ENCODE data around the gene ZNF598. TPM values are rescaled to one million over a fixed set of nuclear protein-coding genes. Genes with fewer than 3 reads are reported as not detected.

The ZNF598 gene
- total RNA-seq, 1 experiment from 2014 or later, result 57.4 TPM

DNA sequence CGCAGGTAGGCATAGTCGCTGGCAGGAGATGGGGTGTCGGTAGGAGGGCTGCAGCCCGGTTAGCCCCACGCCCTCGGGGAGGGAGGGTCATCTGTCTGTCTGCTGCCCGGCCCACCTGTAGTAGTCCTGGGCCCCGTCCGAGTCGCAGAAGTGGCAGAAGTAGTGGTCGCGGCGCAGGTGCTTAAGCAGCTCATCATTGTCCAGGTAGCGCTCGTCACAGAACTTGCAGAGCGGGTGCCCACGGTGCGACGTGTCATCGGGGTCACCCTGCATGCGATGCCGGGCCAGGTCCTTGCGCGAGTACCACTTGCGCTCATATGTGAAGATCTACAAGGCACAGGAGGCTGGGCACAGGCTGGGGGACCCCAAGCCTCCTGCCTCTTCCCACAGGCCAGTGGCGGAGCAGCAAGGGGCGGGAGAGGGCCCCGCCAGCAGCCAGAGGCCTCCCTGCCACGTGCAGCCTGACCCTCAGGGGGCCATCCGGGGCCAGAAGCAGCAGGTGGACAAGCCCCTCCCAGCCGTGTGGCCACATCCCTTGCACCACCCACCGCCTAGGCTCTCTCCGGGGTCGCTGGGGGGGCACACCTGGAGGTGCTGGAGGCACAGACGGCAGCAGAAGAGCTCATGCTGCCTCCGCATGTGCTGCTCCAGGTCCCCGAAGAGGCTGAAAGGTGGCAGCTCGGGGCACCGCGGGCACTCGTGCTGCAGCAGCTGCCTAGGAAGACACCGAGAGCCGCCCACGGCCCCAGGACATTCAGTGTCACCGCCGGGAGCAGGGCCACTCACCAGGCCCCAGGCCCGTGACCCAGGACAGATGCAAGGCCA is 7.0 kb downstream of the ZNF598 start:
- Histone ChIP-seq H3K4me1 (ENCODE audit: control insufficient read depth in 1 of 2, insufficient read depth in 2 of 2, low read length in 2 of 2) (peaks cover 13 to 38% of the 10 kb centered on the region in 2 experiments), H3K79me2 (ENCODE audit: insufficient read depth, low read length) (peaks cover 63% of the 10 kb centered on the region), H3K9me2 (ENCODE audit: insufficient read depth) (no peaks in the 10 kb centered on the region), H3K4me3 (replicated peaks in 1 of 2; ENCODE audit: low read depth in 1 of 2, low read length in 2 of 2) (no peak overlapping the region), H3K36me3 (ENCODE audit: control insufficient read depth in 1 of 2, insufficient read depth in 2 of 2, low read length in 2 of 2) (peaks cover 23 to 53% of the 10 kb centered on the region in 2 experiments; a peak in 3 of 4 replicates), H3K4me2 (ENCODE audit: low read length) (no peak overlapping the region), H3K9me3 (ENCODE audit: control insufficient read depth in 1 of 2, insufficient read depth in 1 of 2, low read depth in 1 of 2, low read length in 2 of 2) (no peaks in the 10 kb centered on the region), H3K27ac (ENCODE audit: low read depth, low read length) (peak overlapping the region; percentile 19; the same call in 1 of the 2 replicates), H4K20me1 (ENCODE audit: insufficient read depth) (no peaks in the 10 kb centered on the region; the same call in 1 of the 2 replicates), H2AFZ (ENCODE audit: low read depth, low read length, poor library complexity, severe bottlenecking) (no peak overlapping the region), H3K27me3 (ENCODE audit: insufficient read depth, low read length) (no peaks in the 10 kb centered on the region), H3K9ac (ENCODE audit: low read length) (no peak overlapping the region)
- DNase-seq (ENCODE audit: low read depth, low spot score) (no peak), ATAC-seq (no peak)
- no TSS peak for BruUV-seq (replicated peaks)
- TF ChIP-seq MAX (IDR thresholded peaks at IDR 0.05) (no peak), YY1 (IDR thresholded peaks at IDR 0.05; ENCODE audit: extremely low read depth, insufficient replicate concordance, low read depth, low read length) (no peak), POLR2A (IDR thresholded peaks at IDR 0.05; ENCODE audit: borderline replicate concordance, extremely low read depth, insufficient read depth, insufficient read length) (no peak), ELF1 (IDR thresholded peaks at IDR 0.05; ENCODE audit: borderline replicate concordance, low read depth) (no peak), ZNF274 (IDR thresholded peaks at IDR 0.05; ENCODE audit: low read depth, low read length) (no peak), SIN3A (IDR thresholded peaks at IDR 0.05; ENCODE audit: low read depth) (no peak), ATF3 (IDR thresholded peaks at IDR 0.05) (no peak), CTCF (IDR thresholded peaks at IDR 0.05 in 2 of 3, conservative IDR thresholded peaks at IDR 0.05 in 1 of 3; ENCODE audit: borderline replicate concordance in 1 of 3, insufficient read depth in 1 of 3, low read depth in 2 of 3, low read length in 2 of 3) (no peak), FOSL1 (IDR thresholded peaks at IDR 0.05; ENCODE audit: low read depth) (no peak), CEBPB (IDR thresholded peaks at IDR 0.05; ENCODE audit: low read depth) (no peak), ZFX (IDR thresholded peaks at IDR 0.05) (no peak), RAD21 (IDR thresholded peaks at IDR 0.05; ENCODE audit: low read depth) (no peak)
- ChIA-PET POLR2A (interaction anchor here (2.1 to 2.6 kb wide), 2 partner anchors 38 to 138 kb away, joined by 9 to 10 read pairs; partner anchors contain the start of gene RPS2), CTCF (interaction anchor here (1.4 to 1.6 kb wide), 2 partner anchors 14 to 20 kb away, joined by 3 to 12 read pairs; no protein-coding TSS in a partner anchor), RAD21 (ENCODE audit: low non-redundant PET in 1 of 2, low total read pairs in 2 of 2, uncharacterized antibody in 2 of 2, unreplicated experiment in 2 of 2) (no interaction called here)
- intact Hi-C loops (cut with micrococcal nuclease), result loop anchor here (5.0 kb wide), 1 partner anchor 140 kb away; no protein-coding TSS in a partner anchor
